Heart right ventricle (tissue), 16 donors: ENCODE measurements around the gene GFI1B. TPM values are rescaled to one million over a fixed set of nuclear protein-coding genes. Genes with fewer than 3 reads are reported as not detected.
"Not testable (repeated sequence)": the region's sequence is repeated elsewhere in the genome, so short reads cannot be mapped to it uniquely, and the experiment has no call there.

Experiments
- ATAC-seq, 8 donors: fragments of 200-7000 bp; cut with Tn5 transposase; one replicate each; pipeline ENCODE4 v1.9.1; 2020; ENCODE audit warnings: mild to moderate bottlenecking in 8 of 8, moderate library complexity in 8 of 8, moderate number of reproducible peaks in 1 of 8
- DNase-seq, 2 donors: peaks; one replicate each; pipeline ENCODE4 v3.0.0-alpha.2; 2020
- H3K27ac ChIP-seq, 10 donors: fragments of 200-600 bp; sonication (generic) in 2 of 10; one replicate each; pipeline versions ENCODE4 v1.5.0 to v1.8.0; 2020 to 2022; ENCODE audit warnings: mild to moderate bottlenecking in 3 of 10
- H3K27me3 ChIP-seq, 7 donors: fragments of 200-600 bp; one replicate each; pipeline ENCODE4 v1.8.0; 2021 to 2022; ENCODE audit warnings: mild to moderate bottlenecking in 2 of 7
- H3K36me3 ChIP-seq, 9 donors: fragments of 200-600 bp; sonication (generic) in 1 of 9; one replicate each; pipeline versions ENCODE4 v1.5.0 to v1.8.0; 2020 to 2022; ENCODE audit warnings: mild to moderate bottlenecking in 2 of 9
- H3K4me1 ChIP-seq, 9 donors: fragments of 200-600 bp; sonication (generic) in 1 of 9; one replicate each; pipeline versions ENCODE4 v1.5.0 to v1.8.0; 2020 to 2022; ENCODE audit warnings: mild to moderate bottlenecking in 4 of 9
- H3K4me3 ChIP-seq, 10 donors: fragments of 200-600 bp; sonication (generic) in 2 of 10; one replicate each; pipeline versions ENCODE4 v1.5.0 to v1.8.0; 2020 to 2022; ENCODE audit warnings: mild to moderate bottlenecking in 7 of 10, moderate library complexity in 2 of 10
- H3K9me3 ChIP-seq, 11 donors: fragments of 200-600 bp in 10 of 11; sonication (generic) in 2 of 11; one replicate each; pipeline versions ENCODE4 v1.5.0 to v1.8.0; 2013 to 2022; ENCODE audit warnings: mild to moderate bottlenecking in 2 of 11, control low read depth in 1 of 11, moderate library complexity in 1 of 11
- CTCF ChIP-seq, 9 donors: fragments of 200-600 bp; sonication (generic) in 2 of 9; IDR thresholded peaks; one replicate each; pipeline versions ENCODE4 v1.5.0 to v1.8.0; 2021 to 2022; ENCODE audit warnings: antibody characterized with exemption in 9 of 9, mild to moderate bottlenecking in 5 of 9, moderate library complexity in 1 of 9
- WGBS, 2 donors: extraction: QIAGEN DNeasy Blood & Tissue Kit; methylation state at CpG; one replicate each; pipeline ENCODE4 v1.1.7; 2013; ENCODE audit warnings: inconsistent platforms in 1 of 2; 5-methylcytosine and 5-hydroxymethylcytosine counted together
- intact Hi-C, 10 donors: fragments of 100-400 bp; cut with DNase I; formaldehyde crosslinking; loops; one replicate each; pipeline versions ENCODE4 v1.11.1 to v1.14.2; 2022
- polyA plus RNA-seq, 2 donors: library from polyadenylated mRNA; stranded (reverse); fragments of 200-250 nt; gene quantifications; one replicate each; pipeline ENCODE4 v1.2.3, GENCODE V29; 2013
- total RNA-seq, 10 donors: library from RNA; stranded (reverse); fragmentation: NEBNext Ultra II Directional in 3 of 10; extraction: Animal tissue kit (Norgen Biotek cat#: 25700) in 3 of 10; gene quantifications; one replicate each; pipeline versions ENCODE4 v1.2.1 to v1.2.4, GENCODE V29; 2021 to 2023
- donor health status: Arrhythmogenic right ventricular cardiomyopathy.
- donor health status: ischemic (EF 13 %, LVEDD 7.1; RV severe dilation, severe dysfunction).
- donor health status: healthy with polysubstance abuse.
- donor health status: DM: no; HTN: yes; CAD: no.
- donor health status: DM: no; HTN: no; CAD: no.
- donor health status: ischemic (EF 25% LVEDD 6.9; RV normal size, moderate dysfunction).
- donor health status: ischemic (EF 25% LVEDD 5.7; RV mildly dilated, moderate dysfunction).
- donor health status: healthy.
- donor health status: DM: yes; HTN: yes; CAD: no.
- donor health status: Ischemic cardiomyopathy.
- donor health status: ischemic (EF 35%, LVEDD 5.7; RV mildly dilated, moderate dysfunction).
- donor health status: nonischemic (EF 11% LVEDD 7.7; RV severe dilation, severe dysfunction).
- donor health status: DM: yes; HTN: yes; CAD: no.
- donor health status: PGD.
- donor health status: ischemic (EF 29% LVEDD 5.4; RV normal size, mild dysfunction).
- donor health status: nonischemic (EF 23%, LVEDD 6.1; RV moderate dilation, normal function).

GFI1B gene
- total and polyA plus RNA-seq, 12 donors: 0.06 to 0.49 (median 0.24) TPM; not detected in 4

GRCh38 chr9:132989414-132989996 lies 11.0 kb downstream of the GFI1B start:
- DNase-seq: no peak
- Histone ChIP-seq H3K27ac (no peak overlapping the region), H3K4me3 (no peak overlapping the region), H3K4me1 (peaks cover 0 to 7% (median 6%) of the 10 kb centered on the region in 9 donors), H3K9me3 (no peaks in the 10 kb centered on the region), H3K36me3 (no peaks in the 10 kb centered on the region), H3K27me3 (peaks cover 0 to 66% (median 50%) of the 10 kb centered on the region in 7 donors)
- intact Hi-C loops: no loop called here
- ATAC-seq: no peak
- 87% methylated on average over 23 of the region's 23 CpGs for whole genome bisulfite sequencing, 2 donors
- no peak for TF ChIP-seq CTCF (IDR thresholded peaks at IDR 0.05)

GRCh38 chr9:132989998-132990557 lies 11.6 kb downstream of the GFI1B start:
- H3K27ac ChIP-seq, H3K4me3 ChIP-seq, H3K9me3 ChIP-seq, H3K4me1 ChIP-seq, ATAC-seq, DNase-seq, intact Hi-C loops, H3K36me3 ChIP-seq: not testable (repeated sequence)
- WGBS, 2 donors: 71 to 82% methylated on average over 4 of the region's 4 CpGs
- H3K27me3 ChIP-seq: peaks cover 0 to 66% (median 50%) of the 10 kb centered on the region in 7 donors

- peaks cover 0 to 65% (median 47%) of the 10 kb centered on the region in 7 donors for H3K27me3 ChIP-seq
- no peak for DNase-seq
- intact Hi-C loops: no loop called here
- H3K9me3 ChIP-seq: no peaks in the 10 kb centered on the region
- no peak overlapping the region for H3K27ac ChIP-seq
- H3K36me3 ChIP-seq: no peaks in the 10 kb centered on the region
- H3K4me1 ChIP-seq: peaks cover 0 to 7% (median 5%) of the 10 kb centered on the region in 9 donors
- 94 to 96% methylated on average over 14 of the region's 14 CpGs for WGBS, 2 donors
- no peak overlapping the region for H3K4me3 ChIP-seq
- no peak for TF ChIP-seq CTCF (IDR thresholded peaks at IDR 0.05)
- ATAC-seq: no peak
Measured at GRCh38 chr9:132990781-132991180, 12.3 kb downstream of the GFI1B start.

- Histone ChIP-seq H3K36me3 (no peaks in the 10 kb centered on the region), H3K9me3 (no peaks in the 10 kb centered on the region), H3K4me3 (no peak overlapping the region), H3K27ac (no peak overlapping the region), H3K4me1 (peaks cover 0 to 3% (median 2%) of the 10 kb centered on the region in 9 donors), H3K27me3 (peaks cover 0 to 62% (median 42%) of the 10 kb centered on the region in 7 donors)
- no peak for TF ChIP-seq CTCF (IDR thresholded peaks at IDR 0.05)
- no peak for DNase-seq
- WGBS, 2 donors: 38 to 47% methylated on average over 16 of the region's 16 CpGs
- no peak for ATAC-seq
- intact Hi-C loops: no loop called here
Measured at GRCh38 chr9:132991351-132992300, 13.1 kb downstream of the GFI1B start.
